H9 (cell line): Measurements from ENCODE around the gene GNB3. TPM values are rescaled to one million over a fixed set of nuclear protein-coding genes. Genes with fewer than 3 reads are reported as not detected.
A peak's percentile ranks its signal among the peaks of the same experiment; 100 is the strongest.

Source experiments
- DNase-seq: peaks from one replicate; pipeline ENCODE4 v3.0.0-alpha.2; 2017
- H2AFZ ChIP-seq: one replicate; pipeline ENCODE4 v1.6.1; 2013; ENCODE audit warnings: mild to moderate bottlenecking, low read length, control low read depth, moderate library complexity
- H2AK5ac ChIP-seq: 2 replicates; pipeline ENCODE4 v1.6.1; 2013; ENCODE audit warnings: low read length, control low read depth, mixed read lengths; ENCODE audit not compliant: insufficient read length
- H2BK120ac ChIP-seq: one replicate; pipeline ENCODE4 v1.6.1; 2013; ENCODE audit warnings: low read depth, mild to moderate bottlenecking, low read length, control low read depth, inconsistent platforms; ENCODE audit not compliant: poor library complexity, severe bottlenecking
- H2BK12ac ChIP-seq: 2 replicates; pipeline ENCODE4 v1.6.1; 2013; ENCODE audit warnings: low read length, control low read depth, mixed read lengths, low read depth; ENCODE audit not compliant: insufficient read length
- H2BK15ac ChIP-seq: 2 replicates; pipeline ENCODE4 v1.6.1; 2013; ENCODE audit warnings: low read depth, low read length, control low read depth
- H2BK20ac ChIP-seq: one replicate; pipeline ENCODE4 v1.6.1; 2013; ENCODE audit warnings: low read depth, mild to moderate bottlenecking, low read length, control low read depth, inconsistent platforms; ENCODE audit not compliant: poor library complexity, severe bottlenecking
- H2BK5ac ChIP-seq: 2 replicates; pipeline ENCODE4 v1.6.1; 2013; ENCODE audit warnings: low read length, control low read depth, mixed read lengths; ENCODE audit not compliant: insufficient read length
- H3K14ac ChIP-seq: 2 replicates; pipeline ENCODE4 v1.6.1; 2013; ENCODE audit warnings: low read length, control low read depth; ENCODE audit not compliant: insufficient read depth
- H3K18ac ChIP-seq: 2 replicates; pipeline ENCODE4 v1.6.1; 2013; ENCODE audit warnings: low read depth, mild to moderate bottlenecking, mixed read lengths, low read length, control low read depth; ENCODE audit not compliant: insufficient read length
- H3K23ac ChIP-seq: 2 replicates; pipeline ENCODE4 v1.6.1; 2013; ENCODE audit warnings: low read length, control low read depth, mixed read lengths, low read depth; ENCODE audit not compliant: insufficient read length
- H3K23me2 ChIP-seq: 2 replicates; pipeline ENCODE4 v1.6.1; 2013; ENCODE audit warnings: low read depth, mild to moderate bottlenecking, mixed read lengths, low read length, control low read depth; ENCODE audit not compliant: insufficient read length, poor library complexity, severe bottlenecking
- H3K27ac ChIP-seq: 2 replicates; pipeline ENCODE4 v1.5.1; 2013; ENCODE audit warnings: low read length, control low read depth, mixed read lengths, low read depth; ENCODE audit not compliant: insufficient read length
- H3K27me3 ChIP-seq: 2 replicates; pipeline ENCODE4 v1.6.1; 2013; ENCODE audit warnings: low read length, control low read depth, inconsistent platforms; ENCODE audit not compliant: insufficient read depth
- H3K4ac ChIP-seq: 2 replicates; pipeline ENCODE4 v1.6.1; 2013; ENCODE audit warnings: low read depth, mild to moderate bottlenecking, control low read depth, inconsistent platforms, low read length, moderate library complexity
- H3K4me1 ChIP-seq: 2 replicates; pipeline ENCODE4 v1.6.1; 2013; ENCODE audit warnings: low read length, control low read depth, inconsistent platforms; ENCODE audit not compliant: insufficient read depth
- H3K4me2 ChIP-seq: 2 replicates; pipeline ENCODE4 v1.6.1; 2013; ENCODE audit warnings: low read length, control low read depth, mixed read lengths; ENCODE audit not compliant: insufficient read length, insufficient read depth
- H3K56ac ChIP-seq: 2 replicates; pipeline ENCODE4 v1.6.1; 2013; ENCODE audit warnings: low read depth, mild to moderate bottlenecking, mixed read lengths, low read length, control low read depth; ENCODE audit not compliant: insufficient read length
- H3K79me1 ChIP-seq: 2 replicates; pipeline ENCODE4 v1.6.1; 2013; ENCODE audit warnings: low read depth, mild to moderate bottlenecking, moderate library complexity, low read length, control low read depth, inconsistent platforms; ENCODE audit not compliant: insufficient read depth, poor library complexity, severe bottlenecking
- H3K79me2 ChIP-seq: 2 replicates; pipeline ENCODE4 v1.6.1; 2013; ENCODE audit warnings: low read length, control low read depth, inconsistent platforms; ENCODE audit not compliant: insufficient read depth
- H3K9ac ChIP-seq: 2 replicates; pipeline ENCODE4 v1.6.1; 2013; ENCODE audit warnings: low read length, control low read depth, mixed read lengths; ENCODE audit not compliant: insufficient read length; ENCODE audit errors: extremely low read depth
- H3K9me3 ChIP-seq: one replicate; pipeline ENCODE4 v1.6.1; 2013; ENCODE audit warnings: low read depth, low read length, inconsistent platforms; ENCODE audit not compliant: control insufficient read depth
- H3T11ph ChIP-seq: one replicate; pipeline ENCODE4 v1.6.1; 2013; ENCODE audit warnings: mild to moderate bottlenecking, low read length, control low read depth, inconsistent platforms
- H4K20me1 ChIP-seq: one replicate; pipeline ENCODE4 v1.6.1; 2013; ENCODE audit not compliant: control insufficient read depth, insufficient read length, insufficient read depth
- H4K5ac ChIP-seq: 2 replicates; pipeline ENCODE4 v1.6.1; 2013; ENCODE audit warnings: low read depth, mild to moderate bottlenecking, mixed read lengths, low read length, control low read depth; ENCODE audit not compliant: insufficient read length
- H4K8ac ChIP-seq: replicated peaks from 2 replicates; pipeline ENCODE4 v1.6.1; 2013; ENCODE audit warnings: low read length, control low read depth, mixed read lengths, low read depth; ENCODE audit not compliant: insufficient read length
- H4K91ac ChIP-seq: 2 replicates; pipeline ENCODE4 v1.6.1; 2013; ENCODE audit warnings: low read depth, mild to moderate bottlenecking, moderate library complexity, mixed read lengths, low read length, control low read depth; ENCODE audit not compliant: insufficient read length
- H3K27ac Mint-ChIP-seq, 3 experiments: 2 replicates in 2 of 3; 3 replicates in 1 of 3; pipeline ENCODE4 v1.8.0; 2020 to 2021; ENCODE audit warnings: mixed read lengths in 3 of 3, mild to moderate bottlenecking in 1 of 3, moderate library complexity in 1 of 3
- H3K27me3 Mint-ChIP-seq: 2 replicates; pipeline ENCODE4 v1.8.0; 2021; ENCODE audit warnings: low read depth, mild to moderate bottlenecking, moderate library complexity, mixed read lengths
- H3K36me3 Mint-ChIP-seq, 3 experiments: 2 replicates in 2 of 3; 3 replicates in 1 of 3; pipeline ENCODE4 v1.8.0; 2020 to 2021; ENCODE audit warnings: low read depth in 3 of 3, mixed read lengths in 3 of 3; ENCODE audit not compliant: insufficient read depth in 1 of 3
- H3K4me1 Mint-ChIP-seq, 2 experiments: 2 replicates each; pipeline ENCODE4 v1.8.0; 2020; ENCODE audit warnings: mixed read lengths in 2 of 2
- H3K4me3 Mint-ChIP-seq, 2 experiments: 2 replicates in 1 of 2; 3 replicates in 1 of 2; pipeline ENCODE4 v1.8.0; 2020 to 2021; ENCODE audit warnings: mild to moderate bottlenecking in 2 of 2, mixed read lengths in 2 of 2, moderate library complexity in 1 of 2
- H3K9me3 Mint-ChIP-seq, 2 experiments: 2 replicates in 1 of 2; 3 replicates in 1 of 2; pipeline ENCODE4 v1.8.0; 2020; ENCODE audit warnings: mild to moderate bottlenecking in 2 of 2, mixed read lengths in 2 of 2, moderate library complexity in 1 of 2
- CTCF ChIP-seq: fragments of 200-600 bp; sonication (generic); conservative IDR thresholded peaks from 3 replicates; pipeline ENCODE4 v1.8.0; 2021; ENCODE audit warnings: antibody characterized with exemption, mild to moderate bottlenecking
- WGBS: extraction: QIAGEN DNeasy Blood & Tissue Kit; methylation state at CpG from one replicate; pipeline ENCODE4 v1.1.7; 2013; ENCODE audit warnings: missing lambda C conversion rate, low lambda C conversion rate, mixed read lengths; ENCODE audit not compliant: insufficient read length; ENCODE audit errors: extremely low coverage; 5-methylcytosine and 5-hydroxymethylcytosine counted together
- total RNA-seq: library from RNA; stranded (reverse); gene quantifications from 2 replicates; pipeline ENCODE4 v1.2.1, GENCODE V29; 2021

The GNB3 gene
- total RNA-seq, 1 experiment from 2014 or later: 17.3 TPM

DNA sequence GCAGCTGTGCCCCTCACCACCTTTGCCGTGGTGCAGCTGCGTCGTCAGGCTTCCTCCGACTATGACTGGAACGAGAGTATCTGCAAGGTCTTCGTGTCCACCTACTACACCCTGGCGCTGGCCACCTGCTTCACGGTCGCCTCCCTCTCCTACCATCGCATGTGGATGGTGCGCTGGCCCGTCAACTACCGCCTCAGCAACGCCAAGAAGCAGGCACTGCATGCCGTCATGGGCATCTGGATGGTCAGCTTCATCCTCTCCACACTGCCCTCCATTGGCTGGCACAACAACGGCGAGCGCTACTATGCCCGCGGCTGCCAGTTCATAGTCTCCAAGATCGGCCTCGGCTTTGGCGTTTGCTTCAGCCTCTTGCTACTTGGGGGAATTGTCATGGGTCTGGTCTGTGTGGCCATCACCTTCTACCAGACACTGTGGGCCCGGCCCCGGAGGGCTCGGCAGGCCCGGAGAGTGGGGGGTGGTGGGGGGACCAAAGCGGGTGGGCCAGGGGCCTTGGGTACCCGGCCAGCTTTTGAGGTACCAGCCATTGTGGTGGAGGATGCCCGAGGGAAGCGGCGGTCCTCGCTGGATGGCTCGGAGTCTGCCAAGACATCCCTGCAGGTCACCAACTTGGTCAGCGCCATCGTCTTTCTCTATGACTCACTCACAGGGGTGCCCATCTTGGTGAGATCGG lies 16.5 kb upstream of the GNB3 start:
- Mint-ChIP-seq H3K4me3 (peak overlapping the region in 1 of 2 experiments; percentile 62; a peak in 2 of 5 replicates), H3K9me3 (no peaks in the 10 kb centered on the region), H3K4me1 (peaks cover 58 to 72% of the 10 kb centered on the region in 2 experiments), H3K27ac (no peak overlapping the region), H3K27me3 (peaks cover 53% of the 10 kb centered on the region), H3K36me3 (peaks cover 10 to 15% (median 12%) of the 10 kb centered on the region in 3 experiments; a peak in 6 of 7 replicates)
- H4K20me1 ChIP-seq: peaks cover 4% of the 10 kb centered on the region
- no peak overlapping the region for H3K4ac ChIP-seq
- WGBS: no CpG with 5 or more reads among the region's 37 CpGs
- H4K8ac ChIP-seq: no peak overlapping the region
- H3T11ph ChIP-seq: no peak overlapping the region
- H2BK12ac ChIP-seq: no peak overlapping the region
- peaks cover 3% of the 10 kb centered on the region; the same call in 1 of the 2 replicates for H3K4me1 ChIP-seq
- no peak overlapping the region for H2AK5ac ChIP-seq
- H3K23me2 ChIP-seq: peaks cover 16% of the 10 kb centered on the region
- H2BK120ac ChIP-seq: no peak overlapping the region
- no peak for TF ChIP-seq CTCF
- no peak overlapping the region for H3K23ac ChIP-seq
- H3K56ac ChIP-seq: no peak overlapping the region
- H3K27me3 ChIP-seq: peaks cover 4% of the 10 kb centered on the region; the same call in 1 of the 2 replicates
- H3K4me2 ChIP-seq: no peak overlapping the region
- no peak overlapping the region for H2BK5ac ChIP-seq
- no peak overlapping the region for H3K14ac ChIP-seq
- no peaks in the 10 kb centered on the region for H3K79me2 ChIP-seq
- no peak overlapping the region for H3K18ac ChIP-seq
- H3K27ac ChIP-seq: no peak overlapping the region
- no peaks in the 10 kb centered on the region for H3K9me3 ChIP-seq
- H2BK15ac ChIP-seq: no peak overlapping the region
- H2AFZ ChIP-seq: no peak overlapping the region
- no peak for DNase-seq
- no peak overlapping the region for H2BK20ac ChIP-seq
- H3K79me1 ChIP-seq: no peaks in the 10 kb centered on the region
- no peak overlapping the region for H4K5ac ChIP-seq
- H3K9ac ChIP-seq: no peak overlapping the region
- H4K91ac ChIP-seq: no peak overlapping the region
